Esophagus muscularis mucosa (tissue), 4 donors: ENCODE measurements around the gene LEMD3. TPM values are rescaled to one million over a fixed set of nuclear protein-coding genes. Genes with fewer than 3 reads are reported as not detected.

ENCODE experiments used
- DNase-seq: peaks from one replicate; pipeline ENCODE4 v3.0.0-alpha.2; 2017; ENCODE audit errors: extremely low spot score
- H3K27ac ChIP-seq, 4 donors: fragments of 200-600 bp; sonication (generic); replicated peaks in 1 of 4; 1 replicate in 3 of 4; 2 replicates in 1 of 4; pipeline ENCODE4 v1.5.1; 2016 to 2019; ENCODE audit warnings: mild to moderate bottlenecking in 1 of 4
- H3K27me3 ChIP-seq, 4 donors: fragments of 200-600 bp; sonication (generic); one replicate each; pipeline versions ENCODE4 v1.5.1 to v1.6.0; 2016 to 2019
- H3K36me3 ChIP-seq, 4 donors: fragments of 200-600 bp; sonication (generic); one replicate each; pipeline ENCODE4 v1.5.1; 2016 to 2019
- H3K4me1 ChIP-seq, 4 donors: fragments of 200-600 bp; sonication (generic); one replicate each; pipeline ENCODE4 v1.5.1; 2016 to 2019
- H3K4me3 ChIP-seq, 4 donors: fragments of 200-600 bp; sonication (generic); 1 replicate in 2 of 4; 2 replicates in 2 of 4; pipeline ENCODE4 v1.5.1; 2016 to 2019; ENCODE audit warnings: mild to moderate bottlenecking in 4 of 4, moderate library complexity in 1 of 4
- H3K9me3 ChIP-seq, 4 donors: fragments of 200-600 bp; sonication (generic); 1 replicate in 3 of 4; 2 replicates in 1 of 4; pipeline ENCODE4 v1.5.1; 2016 to 2019
- CTCF ChIP-seq, 3 experiments: fragments of 200-600 bp in 2 of 3; fragments of 450-650 bp in 1 of 3; sonication (generic) in 2 of 3; IDR thresholded peaks; one replicate each; pipeline ENCODE4 v1.5.1; 2017 to 2019; ENCODE audit warnings: antibody characterized with exemption in 3 of 3, mild to moderate bottlenecking in 2 of 3, moderate library complexity in 1 of 3
- EP300 ChIP-seq: sonication (generic); formaldehyde crosslinking; IDR thresholded peaks from one replicate; pipeline ENCODE4 v1.6.1; 2017; ENCODE audit warnings: antibody characterized with exemption
- POLR2A ChIP-seq: fragments of 450-650 bp; IDR thresholded peaks from one replicate; pipeline ENCODE4 v1.6.1; 2017; ENCODE audit warnings: antibody characterized with exemption, moderate library complexity, mild to moderate bottlenecking, low read depth
- POLR2AphosphoS5 ChIP-seq, 2 donors: sonication (generic); formaldehyde crosslinking; IDR thresholded peaks; one replicate each; pipeline ENCODE4 v1.6.1; 2017; ENCODE audit warnings: antibody characterized with exemption in 2 of 2
- WGBS: methylation state at CpG from one replicate; pipeline ENCODE4 v1.1.5; 2018; 5-methylcytosine and 5-hydroxymethylcytosine counted together
- intact Hi-C: fragments of 100-400 bp; cut with DNase I; formaldehyde crosslinking; loops from one replicate; pipeline ENCODE4 v1.15.1; 2023
- total RNA-seq, 4 donors: library from RNA; depleted of rRNA; stranded (reverse); fragments of >200 nt; gene quantifications; one replicate each; pipeline versions ENCODE4 v1.1.0 to v1.2.1, GENCODE V29; 2016

Gene LEMD3
- total RNA-seq, 4 donors from 2014 or later = 26.6 to 39.0 (median 29.3) TPM

GRCh38 chr12:65171870-65172269 is 2.5 kb downstream of the LEMD3 start:
- no peak for TF ChIP-seq POLR2A
- no peak for TF ChIP-seq EP300
- TF ChIP-seq POLR2AphosphoS5 (IDR thresholded peaks at IDR 0.05) = no peak
- TF ChIP-seq CTCF (IDR thresholded peaks at IDR 0.05) = no peak
- Histone ChIP-seq H3K4me3 (peak overlapping the region; percentile 77 to 98 (median 86)), H3K36me3 (peaks cover 0 to 5% (median 0%) of the 10 kb centered on the region in 4 donors), H3K4me1 (peaks cover 44 to 63% (median 51%) of the 10 kb centered on the region in 4 donors), H3K9me3 (no peaks in the 10 kb centered on the region), H3K27ac (no peak overlapping the region), H3K27me3 (peaks cover 0 to 5% (median 0%) of the 10 kb centered on the region in 4 donors)
- no peak for DNase-seq
- intact Hi-C loops = no loop called here
- 71% methylated on average over 3 of the region's 3 CpGs for WGBS

GRCh38 chr12:65175385-65175784 is 6.0 kb downstream of the LEMD3 start:
- Histone ChIP-seq H3K4me1 (peaks cover 43 to 57% (median 46%) of the 10 kb centered on the region in 4 donors), H3K4me3 (no peak overlapping the region), H3K36me3 (peaks cover 0 to 11% (median 0%) of the 10 kb centered on the region in 4 donors), H3K27ac (no peak overlapping the region), H3K9me3 (no peaks in the 10 kb centered on the region), H3K27me3 (no peaks in the 10 kb centered on the region)
- intact Hi-C loops = no loop called here
- TF ChIP-seq POLR2A (no peak), CTCF (IDR thresholded peaks at IDR 0.05) (no peak), POLR2AphosphoS5 (IDR thresholded peaks at IDR 0.05) (no peak)
- DNase-seq = no peak

GRCh38 chr12:65182012-65182739 is 12.8 kb downstream of the LEMD3 start:
- DNase-seq = no peak
- Histone ChIP-seq H3K27me3 (no peaks in the 10 kb centered on the region), H3K9me3 (no peaks in the 10 kb centered on the region), H3K36me3 (peaks cover 0 to 7% (median 0%) of the 10 kb centered on the region in 4 donors), H3K4me1 (peaks cover 0 to 10% (median 5%) of the 10 kb centered on the region in 4 donors), H3K4me3 (no peak overlapping the region), H3K27ac (no peak overlapping the region)
- intact Hi-C loops = no loop called here
- 83% methylated on average over 3 of the region's 3 CpGs for WGBS
- no peak for TF ChIP-seq EP300
- TF ChIP-seq POLR2A = no peak
- TF ChIP-seq POLR2AphosphoS5 (IDR thresholded peaks at IDR 0.05) = no peak
- TF ChIP-seq CTCF (IDR thresholded peaks at IDR 0.05) = no peak

GRCh38 chr12:65184176-65184857 is 14.9 kb downstream of the LEMD3 start:
- no peak for DNase-seq
- TF ChIP-seq POLR2A (no peak), CTCF (IDR thresholded peaks at IDR 0.05) (no peak), EP300 (no peak), POLR2AphosphoS5 (IDR thresholded peaks at IDR 0.05) (no peak)
- Histone ChIP-seq H3K36me3 (no peaks in the 10 kb centered on the region), H3K4me1 (peaks cover 15 to 24% (median 21%) of the 10 kb centered on the region in 4 donors), H3K9me3 (no peaks in the 10 kb centered on the region), H3K27me3 (no peaks in the 10 kb centered on the region), H3K4me3 (no peak overlapping the region), H3K27ac (no peak overlapping the region)
- intact Hi-C loops = no loop called here
- 90% methylated on average over 5 of the region's 5 CpGs for WGBS
